ENCODE data around the gene RASSF3.

Gene RASSF3

DNA sequence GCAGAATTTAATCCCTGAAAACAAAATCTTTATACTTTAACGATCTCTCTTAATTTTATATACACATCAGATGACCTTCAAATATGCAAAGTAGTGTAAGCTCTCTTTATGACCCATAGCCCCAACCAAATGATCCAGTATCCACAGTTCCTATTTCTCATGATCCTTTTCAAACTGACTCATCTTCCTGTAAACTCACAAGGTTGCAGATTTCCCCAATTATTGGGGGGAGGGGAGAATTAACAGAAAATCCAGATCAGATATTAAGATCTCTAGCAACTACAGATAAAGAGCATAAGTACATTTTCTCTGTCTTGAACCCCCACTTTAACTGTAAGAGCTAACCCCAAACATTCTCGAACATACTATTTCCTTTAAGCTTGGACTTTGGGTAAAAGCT lies 136.4 kb downstream of the RASSF3 start:
- TF ChIP-seq CTCF (IDR thresholded peaks at IDR 0.05; ENCODE audit: insufficient read depth, low read length, missing control alignments), result no peak
- no peak for DNase-seq (ENCODE audit: low read depth, low spot score)
- POLR2A ChIA-PET, result no interaction called here
- CTCF ChIA-PET, result interaction anchor here (1.0 to 1.5 kb wide), 2 partner anchors 10 to 197 kb away, joined by 3 to 6 read pairs; no protein-coding TSS in a partner anchor
- H3K4me3 ChIP-seq (ENCODE audit: low read depth, low read length), result no peak overlapping the region

All from AG04449 (cell line).